ENCODE measurements around the gene MCRS1. TPM values are rescaled to one million over a fixed set of nuclear protein-coding genes. Genes with fewer than 3 reads are reported as not detected.

The MCRS1 gene
- polyA plus RNA-seq, 2 donors, result 40.0 to 45.0 TPM

DNA sequence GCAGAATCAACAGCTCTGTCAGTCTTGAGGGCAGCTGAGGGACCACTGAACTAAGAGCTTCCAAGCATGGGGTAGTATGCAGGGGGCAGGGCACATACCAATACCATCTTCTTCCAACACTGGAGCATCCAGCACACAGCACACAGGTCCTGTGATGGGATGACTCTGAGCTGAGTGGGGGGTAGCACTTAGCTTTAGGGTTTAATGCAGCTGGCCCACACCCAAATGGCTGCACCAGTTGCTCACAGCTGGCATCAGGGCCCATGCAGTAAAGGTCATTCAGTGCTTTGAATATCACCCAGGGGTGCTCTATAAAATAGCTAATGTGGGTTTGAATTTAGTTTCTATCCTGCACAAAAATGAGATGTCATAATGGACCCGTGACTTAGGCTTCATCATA lies 35.8 kb upstream of the MCRS1 start:
- Histone ChIP-seq H3K4me3 (ENCODE audit: low read depth in 1 of 2, low read length in 2 of 2) (no peak overlapping the region), H3K27ac (ENCODE audit: low read depth in 2 of 2, low read length in 1 of 2) (no peak overlapping the region), H3K4me1 (ENCODE audit: control insufficient read depth in 2 of 2, insufficient read depth in 2 of 2, low read length in 1 of 2) (no peaks in the 10 kb centered on the region), H3K36me3 (ENCODE audit: control insufficient read depth in 2 of 2, insufficient read depth in 2 of 2, low read length in 1 of 2) (no peaks in the 10 kb centered on the region), H3K9me3 (ENCODE audit: control insufficient read depth in 2 of 2, insufficient read depth in 1 of 2, low read depth in 1 of 2, low read length in 1 of 2) (no peaks in the 10 kb centered on the region), H3K27me3 (ENCODE audit: control insufficient read depth in 1 of 2, insufficient read depth in 2 of 2, low read length in 2 of 2) (no peaks in the 10 kb centered on the region)
- 76 to 83% methylated on average over 1 of the region's 1 CpG for WGBS, 2 donors

GRCh38 chr12:49599961-49600360 lies 32.0 kb upstream of the MCRS1 start:
- Histone ChIP-seq H3K36me3 (ENCODE audit: control insufficient read depth in 2 of 2, insufficient read depth in 2 of 2, low read length in 1 of 2) (no peaks in the 10 kb centered on the region), H3K27ac (ENCODE audit: low read depth in 2 of 2, low read length in 1 of 2) (no peak overlapping the region), H3K4me3 (ENCODE audit: low read depth in 1 of 2, low read length in 2 of 2) (no peak overlapping the region), H3K27me3 (ENCODE audit: control insufficient read depth in 1 of 2, insufficient read depth in 2 of 2, low read length in 2 of 2) (no peaks in the 10 kb centered on the region), H3K4me1 (ENCODE audit: control insufficient read depth in 2 of 2, insufficient read depth in 2 of 2, low read length in 1 of 2) (no peaks in the 10 kb centered on the region), H3K9me3 (ENCODE audit: control insufficient read depth in 2 of 2, insufficient read depth in 1 of 2, low read depth in 1 of 2, low read length in 1 of 2) (no peaks in the 10 kb centered on the region)
- 94 to 96% methylated on average over 8 of the region's 8 CpGs for WGBS, 2 donors

DNA sequence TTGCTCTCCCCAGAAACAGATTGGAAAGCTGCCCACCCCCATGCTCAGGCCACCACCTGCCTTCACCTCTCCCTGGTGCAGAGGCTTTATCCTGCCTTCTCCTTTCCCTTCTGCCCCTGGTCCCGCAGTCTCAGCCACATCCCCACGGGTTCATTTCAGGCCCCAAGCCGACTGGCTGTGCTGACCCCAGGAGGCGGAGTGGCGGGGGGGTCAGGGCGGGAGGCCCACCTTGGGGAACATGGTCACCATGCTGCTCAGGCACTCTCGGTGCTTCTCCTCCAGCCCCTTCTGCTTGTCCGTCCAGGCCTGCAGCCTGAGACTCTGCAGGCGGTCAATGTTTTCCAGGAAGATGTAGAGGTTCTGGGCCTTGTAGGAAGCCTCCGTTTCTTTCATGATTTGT lies 30.6 kb upstream of the MCRS1 start:
- 86 to 88% methylated on average over 10 of the region's 10 CpGs for WGBS, 2 donors
- Histone ChIP-seq H3K27me3 (ENCODE audit: control insufficient read depth in 1 of 2, insufficient read depth in 2 of 2, low read length in 2 of 2) (no peaks in the 10 kb centered on the region), H3K9me3 (ENCODE audit: control insufficient read depth in 2 of 2, insufficient read depth in 1 of 2, low read depth in 1 of 2, low read length in 1 of 2) (no peaks in the 10 kb centered on the region), H3K4me3 (ENCODE audit: low read depth in 1 of 2, low read length in 2 of 2) (no peak overlapping the region), H3K27ac (ENCODE audit: low read depth in 2 of 2, low read length in 1 of 2) (no peak overlapping the region), H3K36me3 (ENCODE audit: control insufficient read depth in 2 of 2, insufficient read depth in 2 of 2, low read length in 1 of 2) (no peaks in the 10 kb centered on the region), H3K4me1 (ENCODE audit: control insufficient read depth in 2 of 2, insufficient read depth in 2 of 2, low read length in 1 of 2) (no peaks in the 10 kb centered on the region)

DNA sequence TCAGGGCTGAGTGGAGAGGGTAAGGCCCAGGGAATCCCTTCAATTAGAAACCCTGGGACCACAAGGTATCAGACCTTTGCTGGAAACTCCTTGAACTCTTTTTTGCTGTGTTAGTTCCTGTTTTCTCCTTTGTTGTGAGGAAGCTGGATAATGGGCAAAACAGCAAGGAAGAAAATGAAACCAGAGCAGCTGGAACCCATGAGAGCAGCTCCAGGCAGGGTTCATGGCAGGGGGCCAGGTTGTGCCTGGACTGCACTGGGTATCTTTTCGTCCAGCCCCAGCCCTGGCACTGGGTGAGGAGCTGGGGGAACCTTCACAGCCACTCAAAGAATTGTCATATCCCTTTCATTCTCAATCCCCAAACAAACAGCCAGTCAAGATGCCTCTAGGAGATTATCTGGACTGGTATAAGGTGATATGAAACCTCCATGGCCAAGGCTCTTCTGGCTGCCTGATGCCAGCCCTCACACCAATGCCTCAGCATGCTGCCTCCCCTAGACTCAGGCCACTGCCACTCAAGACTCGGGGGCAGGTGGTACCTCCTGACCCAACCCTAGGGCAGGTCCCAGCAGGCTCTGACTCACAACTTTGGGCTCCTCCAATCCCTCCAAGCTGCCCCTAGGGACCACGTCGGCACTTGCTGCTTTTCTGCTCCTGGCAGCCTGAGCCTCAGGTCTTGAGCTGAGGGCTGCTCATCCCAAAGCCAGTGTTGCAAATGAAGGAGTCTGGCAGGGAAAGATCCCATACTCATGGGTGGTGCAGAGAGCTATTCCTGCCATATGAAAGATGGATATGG lies 21.0 kb upstream of the MCRS1 start:
- WGBS, 2 donors, result 51 to 57% methylated on average over 4 of the region's 4 CpGs
- no peak overlapping the region for H3K4me3 ChIP-seq (ENCODE audit: low read depth in 1 of 2, low read length in 2 of 2)
- H3K4me1 ChIP-seq (ENCODE audit: control insufficient read depth in 2 of 2, insufficient read depth in 2 of 2, low read length in 1 of 2), result no peaks in the 10 kb centered on the region

GRCh38 chr12:49588281-49588680 lies 20.3 kb upstream of the MCRS1 start:
- H3K4me3 ChIP-seq (ENCODE audit: low read depth in 1 of 2, low read length in 2 of 2), result no peak overlapping the region
- peaks cover 0 to 3% of the 10 kb centered on the region in 2 donors for H3K36me3 ChIP-seq (ENCODE audit: control insufficient read depth in 2 of 2, insufficient read depth in 2 of 2, low read length in 1 of 2)
- WGBS, 2 donors, result 90 to 93% methylated on average over 7 of the region's 7 CpGs
- H3K9me3 ChIP-seq (ENCODE audit: control insufficient read depth in 2 of 2, insufficient read depth in 1 of 2, low read depth in 1 of 2, low read length in 1 of 2), result no peaks in the 10 kb centered on the region
- peaks cover 0 to 3% of the 10 kb centered on the region in 2 donors for H3K4me1 ChIP-seq (ENCODE audit: control insufficient read depth in 2 of 2, insufficient read depth in 2 of 2, low read length in 1 of 2)
- no peak overlapping the region for H3K27ac ChIP-seq (ENCODE audit: low read depth in 2 of 2, low read length in 1 of 2)
- H3K27me3 ChIP-seq (ENCODE audit: control insufficient read depth in 1 of 2, insufficient read depth in 2 of 2, low read length in 2 of 2), result no peaks in the 10 kb centered on the region

More for the DNA sequence above, 21.0 kb upstream of the MCRS1 start:
- no peak overlapping the region for H3K27ac ChIP-seq (ENCODE audit: low read depth in 2 of 2, low read length in 1 of 2)
- H3K27me3 ChIP-seq (ENCODE audit: control insufficient read depth in 1 of 2, insufficient read depth in 2 of 2, low read length in 2 of 2), result no peaks in the 10 kb centered on the region
- peaks cover 0 to 3% of the 10 kb centered on the region in 2 donors for H3K36me3 ChIP-seq (ENCODE audit: control insufficient read depth in 2 of 2, insufficient read depth in 2 of 2, low read length in 1 of 2)
- no peaks in the 10 kb centered on the region for H3K9me3 ChIP-seq (ENCODE audit: control insufficient read depth in 2 of 2, insufficient read depth in 1 of 2, low read depth in 1 of 2, low read length in 1 of 2)

GRCh38 chr12:49587174-49587908 lies 19.4 kb upstream of the MCRS1 start:
- Histone ChIP-seq H3K27me3 (ENCODE audit: control insufficient read depth in 1 of 2, insufficient read depth in 2 of 2, low read length in 2 of 2) (no peaks in the 10 kb centered on the region), H3K4me3 (ENCODE audit: low read depth in 1 of 2, low read length in 2 of 2) (no peak overlapping the region), H3K9me3 (ENCODE audit: control insufficient read depth in 2 of 2, insufficient read depth in 1 of 2, low read depth in 1 of 2, low read length in 1 of 2) (no peaks in the 10 kb centered on the region), H3K36me3 (ENCODE audit: control insufficient read depth in 2 of 2, insufficient read depth in 2 of 2, low read length in 1 of 2) (peaks cover 0 to 3% of the 10 kb centered on the region in 2 donors), H3K27ac (ENCODE audit: low read depth in 2 of 2, low read length in 1 of 2) (no peak overlapping the region), H3K4me1 (ENCODE audit: control insufficient read depth in 2 of 2, insufficient read depth in 2 of 2, low read length in 1 of 2) (peaks cover 0 to 3% of the 10 kb centered on the region in 2 donors)
- 90 to 93% methylated on average over 11 of the region's 11 CpGs for WGBS, 2 donors

DNA sequence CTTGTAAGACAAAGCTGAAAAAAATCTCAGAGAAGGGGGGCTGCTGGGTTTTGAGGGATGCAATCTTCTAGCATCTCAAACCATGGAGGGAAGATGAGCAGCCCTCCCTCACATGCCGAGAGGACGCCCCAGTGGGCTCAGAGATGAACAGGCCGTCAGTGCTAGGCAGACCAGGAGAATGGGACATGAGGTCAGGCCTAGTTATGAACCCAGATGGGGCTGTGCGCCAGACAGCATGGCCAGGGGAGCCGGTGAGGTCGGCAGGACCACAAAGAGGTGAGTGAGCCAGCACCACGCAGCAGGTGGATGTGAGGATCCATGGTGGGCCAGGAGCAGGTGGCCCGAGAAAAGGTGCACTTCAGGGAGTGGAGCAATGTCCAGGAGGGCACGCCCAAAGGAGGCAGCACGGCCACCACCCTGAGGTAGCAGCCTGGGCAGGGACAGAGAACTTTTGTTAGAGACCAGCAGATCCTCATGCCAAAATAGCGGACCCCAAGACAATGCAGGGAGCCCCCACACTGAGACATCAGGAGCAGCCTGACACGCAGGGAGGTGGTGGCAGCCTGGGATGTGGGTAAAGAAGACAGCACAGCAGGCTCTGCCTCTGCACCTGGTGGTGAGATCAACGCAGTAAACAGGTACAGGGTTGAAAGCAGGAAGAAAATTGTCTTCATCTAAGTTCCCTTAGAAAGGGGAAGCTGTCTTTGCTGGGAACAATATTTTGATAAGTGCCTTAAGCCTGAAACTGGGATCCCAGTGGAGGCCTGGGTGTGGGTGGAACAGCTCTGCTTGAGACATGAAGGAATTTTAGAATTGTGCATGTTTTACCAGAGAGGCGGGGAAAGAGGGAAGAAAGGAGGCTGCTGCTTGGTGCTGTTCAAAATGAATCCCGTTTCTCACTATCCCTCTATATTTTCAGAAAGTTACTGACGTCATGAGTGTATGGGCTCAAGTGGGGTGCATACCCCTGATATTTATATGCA lies 17.8 kb upstream of the MCRS1 start:
- H3K9me3 ChIP-seq (ENCODE audit: control insufficient read depth in 2 of 2, insufficient read depth in 1 of 2, low read depth in 1 of 2, low read length in 1 of 2), result no peaks in the 10 kb centered on the region
- WGBS, 2 donors, result 85 to 88% methylated on average over 16 of the region's 16 CpGs

GRCh38 chr12:49584591-49584990 lies 16.6 kb upstream of the MCRS1 start:
- no peak overlapping the region for H3K27ac ChIP-seq (ENCODE audit: low read depth in 2 of 2, low read length in 1 of 2)
- no peaks in the 10 kb centered on the region for H3K27me3 ChIP-seq (ENCODE audit: control insufficient read depth in 1 of 2, insufficient read depth in 2 of 2, low read length in 2 of 2)
- no peak overlapping the region for H3K4me3 ChIP-seq (ENCODE audit: low read depth in 1 of 2, low read length in 2 of 2)
- peaks cover 0 to 3% of the 10 kb centered on the region in 2 donors for H3K36me3 ChIP-seq (ENCODE audit: control insufficient read depth in 2 of 2, insufficient read depth in 2 of 2, low read length in 1 of 2)
- 82 to 84% methylated on average over 7 of the region's 7 CpGs for WGBS, 2 donors
- no peaks in the 10 kb centered on the region for H3K9me3 ChIP-seq (ENCODE audit: control insufficient read depth in 2 of 2, insufficient read depth in 1 of 2, low read depth in 1 of 2, low read length in 1 of 2)
- peaks cover 0 to 3% of the 10 kb centered on the region in 2 donors for H3K4me1 ChIP-seq (ENCODE audit: control insufficient read depth in 2 of 2, insufficient read depth in 2 of 2, low read length in 1 of 2)

More for the DNA sequence above, 17.8 kb upstream of the MCRS1 start:
- Histone ChIP-seq H3K27me3 (ENCODE audit: control insufficient read depth in 1 of 2, insufficient read depth in 2 of 2, low read length in 2 of 2) (no peaks in the 10 kb centered on the region), H3K4me1 (ENCODE audit: control insufficient read depth in 2 of 2, insufficient read depth in 2 of 2, low read length in 1 of 2) (peaks cover 0 to 3% of the 10 kb centered on the region in 2 donors), H3K36me3 (ENCODE audit: control insufficient read depth in 2 of 2, insufficient read depth in 2 of 2, low read length in 1 of 2) (peaks cover 0 to 3% of the 10 kb centered on the region in 2 donors), H3K4me3 (ENCODE audit: low read depth in 1 of 2, low read length in 2 of 2) (no peak overlapping the region), H3K27ac (ENCODE audit: low read depth in 2 of 2, low read length in 1 of 2) (no peak overlapping the region)
